GM12878 (cell line): Measurements from ENCODE around the gene CALY.

Source experiments
- MYC ChIP-seq: IDR thresholded peaks from 2 replicates; pipeline ENCODE4 v1.6.1; 2011; ENCODE audit warnings: mild to moderate bottlenecking, low read length, moderate library complexity, inconsistent platforms; ENCODE audit not compliant: insufficient read depth, insufficient replicate concordance, insufficient read length, severe bottlenecking
- TF ChIP-seq, protein P1 (sequence below): IDR thresholded peaks from 2 replicates; pipeline ENCODE4 v1.6.1; 2011; ENCODE audit warnings: low read depth, mild to moderate bottlenecking, low read length, moderate library complexity, borderline replicate concordance; ENCODE audit errors: extremely low read depth

DNA sequence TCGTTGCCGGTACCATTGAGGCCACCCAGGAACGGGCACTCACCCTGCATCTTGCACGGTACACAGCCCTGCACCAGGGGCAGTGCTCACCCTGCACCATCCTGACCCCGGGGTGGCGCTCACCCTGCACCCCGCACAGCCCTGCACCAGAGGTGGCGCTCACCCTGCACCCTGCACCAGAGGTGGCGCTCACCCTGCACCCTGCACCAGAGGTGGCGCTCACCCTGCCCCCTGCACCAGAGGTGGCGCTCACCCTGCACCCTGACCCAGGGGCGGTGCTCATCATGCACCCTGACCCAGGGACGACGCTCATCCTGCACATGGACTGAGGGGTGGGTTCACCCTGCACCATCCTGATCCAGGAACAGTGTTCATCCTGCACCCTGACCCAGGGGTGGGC is 34.5 kb downstream of the CALY start:
- TF ChIP-seq, protein P1, sequence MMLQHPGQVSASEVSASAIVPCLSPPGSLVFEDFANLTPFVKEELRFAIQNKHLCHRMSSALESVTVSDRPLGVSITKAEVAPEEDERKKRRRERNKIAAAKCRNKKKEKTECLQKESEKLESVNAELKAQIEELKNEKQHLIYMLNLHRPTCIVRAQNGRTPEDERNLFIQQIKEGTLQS: no peak
- no peak for TF ChIP-seq MYC
